ENCODE measurements around the gene RNU4-1.

Gene RNU4-1

DNA sequence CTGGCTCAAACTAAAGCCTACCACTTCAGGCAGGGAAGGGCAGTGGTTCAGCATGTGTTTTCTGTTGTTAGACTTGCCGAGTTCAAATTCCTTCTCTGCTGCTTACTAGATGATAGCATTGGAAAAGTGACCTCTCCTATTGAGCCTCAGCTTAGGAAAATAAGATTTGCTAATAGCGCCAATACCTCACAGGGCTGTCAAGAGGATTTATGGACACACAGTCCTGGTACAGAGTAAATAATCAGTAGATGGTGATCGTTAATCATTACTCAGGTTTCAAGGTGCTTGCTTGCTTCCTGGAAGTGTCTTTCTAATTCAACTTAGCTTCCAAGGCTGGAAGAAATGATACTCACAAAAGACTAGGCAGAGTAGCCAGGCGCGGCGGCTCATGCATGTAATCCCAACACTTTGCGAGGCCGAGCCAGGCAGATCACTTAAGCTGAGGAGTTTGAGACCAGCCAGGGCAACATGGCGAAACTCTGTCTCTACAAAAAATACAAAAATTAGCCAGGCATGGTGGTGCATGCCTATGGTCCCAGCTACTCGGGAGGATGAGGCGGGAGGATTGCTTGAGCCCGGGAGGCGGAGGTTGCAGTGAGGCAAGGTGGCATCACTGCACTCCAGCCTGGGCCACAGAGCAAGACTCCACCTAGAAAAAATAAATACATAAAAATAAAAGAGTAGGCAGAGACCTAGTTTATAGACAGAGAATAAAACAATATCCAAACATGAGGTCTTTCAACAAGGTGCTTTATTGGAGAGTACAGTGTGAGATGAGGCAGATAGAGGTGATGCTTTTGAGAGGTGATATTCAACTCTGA lies 28.6 kb upstream of the RNU4-1 start:
- no peak overlapping the region for H3K4me2 ChIP-seq (ENCODE audit: low read depth, low read length)
- TF ChIP-seq EZH2phosphoT487 (IDR thresholded peaks at IDR 0.05; ENCODE audit: low read length), result no peak
- TF ChIP-seq, protein P1, sequence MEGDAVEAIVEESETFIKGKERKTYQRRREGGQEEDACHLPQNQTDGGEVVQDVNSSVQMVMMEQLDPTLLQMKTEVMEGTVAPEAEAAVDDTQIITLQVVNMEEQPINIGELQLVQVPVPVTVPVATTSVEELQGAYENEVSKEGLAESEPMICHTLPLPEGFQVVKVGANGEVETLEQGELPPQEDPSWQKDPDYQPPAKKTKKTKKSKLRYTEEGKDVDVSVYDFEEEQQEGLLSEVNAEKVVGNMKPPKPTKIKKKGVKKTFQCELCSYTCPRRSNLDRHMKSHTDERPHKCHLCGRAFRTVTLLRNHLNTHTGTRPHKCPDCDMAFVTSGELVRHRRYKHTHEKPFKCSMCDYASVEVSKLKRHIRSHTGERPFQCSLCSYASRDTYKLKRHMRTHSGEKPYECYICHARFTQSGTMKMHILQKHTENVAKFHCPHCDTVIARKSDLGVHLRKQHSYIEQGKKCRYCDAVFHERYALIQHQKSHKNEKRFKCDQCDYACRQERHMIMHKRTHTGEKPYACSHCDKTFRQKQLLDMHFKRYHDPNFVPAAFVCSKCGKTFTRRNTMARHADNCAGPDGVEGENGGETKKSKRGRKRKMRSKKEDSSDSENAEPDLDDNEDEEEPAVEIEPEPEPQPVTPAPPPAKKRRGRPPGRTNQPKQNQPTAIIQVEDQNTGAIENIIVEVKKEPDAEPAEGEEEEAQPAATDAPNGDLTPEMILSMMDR (IDR thresholded peaks at IDR 0.05; ENCODE audit: low read length), result no peak
- no peak for TF ChIP-seq EZH2 (optimal IDR thresholded peaks at IDR 0.05; ENCODE audit: low read depth, low read length)
- no peaks in the 10 kb centered on the region for H3K79me2 ChIP-seq (ENCODE audit: low read length)
- H4K20me1 ChIP-seq (ENCODE audit: insufficient read depth, low read length), result no peaks in the 10 kb centered on the region
- H3K36me3 ChIP-seq (replicated peaks; ENCODE audit: insufficient read depth, low read length), result no peaks in the 10 kb centered on the region
- no peaks in the 10 kb centered on the region for H3K9me3 ChIP-seq (replicated peaks; ENCODE audit: insufficient read depth, low read length)
- H3K27me3 ChIP-seq (replicated peaks; ENCODE audit: insufficient read depth, low read length), result no peaks in the 10 kb centered on the region
- DNase-seq, result no peak
- no peak overlapping the region for H3K4me3 ChIP-seq (ENCODE audit: low read length)
- H3K27ac ChIP-seq (ENCODE audit: low read length), result no peak overlapping the region
- no peaks in the 10 kb centered on the region for H3F3A ChIP-seq (ENCODE audit: insufficient read depth, low read length)
- H3K9ac ChIP-seq (ENCODE audit: low read length), result no peak overlapping the region
- no peaks in the 10 kb centered on the region for H3K9me2 ChIP-seq (replicated peaks; ENCODE audit: insufficient read depth, low read length)
- no peak overlapping the region for H2AFZ ChIP-seq (ENCODE audit: low read length)
- no peaks in the 10 kb centered on the region for H3K4me1 ChIP-seq (ENCODE audit: low read length)

DNA sequence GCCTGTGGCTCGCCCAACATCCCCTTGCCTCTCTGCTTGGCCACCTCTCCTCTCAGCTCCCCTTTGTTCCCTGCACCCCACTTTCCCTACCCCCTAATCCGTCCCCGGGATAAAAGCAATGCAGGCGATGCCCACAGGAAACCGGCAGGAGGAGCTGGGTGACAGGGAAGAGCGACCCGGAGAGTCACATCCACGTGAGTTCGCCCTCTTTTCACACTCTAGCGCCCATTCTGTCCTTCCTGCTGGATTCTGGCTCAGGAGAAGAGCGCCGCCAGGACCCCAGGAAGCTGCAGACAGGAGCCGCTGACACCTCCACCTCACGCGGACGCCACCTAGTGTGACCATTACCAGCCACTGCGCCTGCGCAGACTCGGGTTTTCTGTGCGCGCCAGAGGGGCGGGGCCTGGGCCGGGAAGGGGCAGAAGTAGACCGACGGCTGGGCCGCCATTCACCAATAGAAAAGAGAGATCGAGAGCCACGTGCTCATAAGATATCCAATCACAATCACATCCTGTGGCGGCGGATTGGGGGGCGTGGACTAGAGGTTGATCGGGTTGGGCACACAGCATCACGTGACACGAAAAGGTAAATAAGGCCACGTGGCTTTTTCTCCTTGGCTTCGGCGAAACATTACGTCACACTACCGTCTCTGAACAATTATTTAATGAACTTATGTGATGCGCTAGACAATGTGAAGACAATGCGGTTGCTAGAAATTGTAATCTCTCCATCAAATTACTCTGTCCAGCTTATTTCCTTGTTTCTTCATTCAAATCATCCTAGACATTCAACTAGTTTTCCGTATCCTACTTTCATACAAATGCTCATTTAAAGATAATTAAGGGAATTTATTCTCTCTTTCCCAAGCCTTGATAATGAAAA lies 24.4 kb upstream of the RNU4-1 start:
- Histone ChIP-seq H3K4me2 (ENCODE audit: low read depth, low read length) (peak overlapping the region; percentile 89), H4K20me1 (ENCODE audit: insufficient read depth, low read length) (no peaks in the 10 kb centered on the region), H3K27ac (ENCODE audit: low read length) (peak overlapping the region; percentile 39; the same call in 1 of the 2 replicates)

DNA sequence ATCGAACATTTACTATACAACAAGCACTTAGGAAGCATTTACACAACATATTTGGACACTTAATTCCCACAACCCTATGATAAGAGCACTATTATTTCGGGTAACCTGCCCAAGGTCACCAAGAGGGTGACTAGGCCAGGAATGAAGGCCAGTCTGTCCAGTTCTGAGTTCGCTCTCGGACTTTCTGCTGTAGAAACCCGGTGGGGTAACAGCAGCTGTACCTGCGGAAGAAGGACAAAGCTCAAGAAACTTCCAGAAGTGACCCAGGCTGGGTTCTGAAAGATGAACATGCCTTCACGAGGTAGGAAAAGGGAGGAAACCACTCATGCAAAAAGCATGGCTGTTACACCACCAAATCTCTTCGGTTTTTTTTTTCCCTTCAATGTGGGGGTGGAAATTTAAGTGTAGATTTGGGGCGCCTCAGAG lies 23.8 kb upstream of the RNU4-1 start:
- Histone ChIP-seq H3K9me2 (replicated peaks; ENCODE audit: insufficient read depth, low read length) (no peaks in the 10 kb centered on the region), H3K79me2 (ENCODE audit: low read length) (no peaks in the 10 kb centered on the region), H3K27me3 (replicated peaks; ENCODE audit: insufficient read depth, low read length) (no peaks in the 10 kb centered on the region), H3K4me3 (ENCODE audit: low read length) (peak overlapping the region; percentile 68), H3K9ac (ENCODE audit: low read length) (peak overlapping the region; percentile 81), H4K20me1 (ENCODE audit: insufficient read depth, low read length) (no peaks in the 10 kb centered on the region), H3F3A (ENCODE audit: insufficient read depth, low read length) (no peaks in the 10 kb centered on the region), H3K4me1 (ENCODE audit: low read length) (no peaks in the 10 kb centered on the region), H3K9me3 (replicated peaks; ENCODE audit: insufficient read depth, low read length) (no peaks in the 10 kb centered on the region), H2AFZ (ENCODE audit: low read length) (peak overlapping the region; percentile 61), H3K27ac (ENCODE audit: low read length) (peak overlapping the region; percentile 39; the same call in 1 of the 2 replicates), H3K4me2 (ENCODE audit: low read depth, low read length) (peak overlapping the region; percentile 89), H3K36me3 (replicated peaks; ENCODE audit: insufficient read depth, low read length) (no peaks in the 10 kb centered on the region)
- TF ChIP-seq EZH2phosphoT487 (IDR thresholded peaks at IDR 0.05; ENCODE audit: low read length) (no peak), EZH2 (optimal IDR thresholded peaks at IDR 0.05; ENCODE audit: low read depth, low read length) (no peak)
- TF ChIP-seq, protein P1 (IDR thresholded peaks at IDR 0.05; ENCODE audit: low read length), result no peak
- DNase-seq, result no peak

More for the DNA sequence above, 24.4 kb upstream of the RNU4-1 start:
- no peaks in the 10 kb centered on the region for H3K9me3 ChIP-seq (replicated peaks; ENCODE audit: insufficient read depth, low read length)
- no peaks in the 10 kb centered on the region for H3K4me1 ChIP-seq (ENCODE audit: low read length)
- H3K9me2 ChIP-seq (replicated peaks; ENCODE audit: insufficient read depth, low read length), result no peaks in the 10 kb centered on the region
- TF ChIP-seq, protein P1 (IDR thresholded peaks at IDR 0.05; ENCODE audit: low read length), result peak; percentile 40
- TF ChIP-seq EZH2 (optimal IDR thresholded peaks at IDR 0.05; ENCODE audit: low read depth, low read length) (no peak), EZH2phosphoT487 (IDR thresholded peaks at IDR 0.05; ENCODE audit: low read length) (no peak)
- no peaks in the 10 kb centered on the region for H3K36me3 ChIP-seq (replicated peaks; ENCODE audit: insufficient read depth, low read length)
- no peaks in the 10 kb centered on the region for H3F3A ChIP-seq (ENCODE audit: insufficient read depth, low read length)
- peak; percentile 97 for DNase-seq
- H3K27me3 ChIP-seq (replicated peaks; ENCODE audit: insufficient read depth, low read length), result no peaks in the 10 kb centered on the region
- no peaks in the 10 kb centered on the region for H3K79me2 ChIP-seq (ENCODE audit: low read length)
- peak overlapping the region; percentile 61 for H2AFZ ChIP-seq (ENCODE audit: low read length)
- peak overlapping the region; percentile 68 for H3K4me3 ChIP-seq (ENCODE audit: low read length)
- H3K9ac ChIP-seq (ENCODE audit: low read length), result peak overlapping the region; percentile 81
